Measurements from ENCODE around the gene STAG2.
"Not testable (repeated sequence)": the region's sequence is repeated elsewhere in the genome, so short reads cannot be mapped to it uniquely, and the experiment has no call there.

Gene STAG2

DNA sequence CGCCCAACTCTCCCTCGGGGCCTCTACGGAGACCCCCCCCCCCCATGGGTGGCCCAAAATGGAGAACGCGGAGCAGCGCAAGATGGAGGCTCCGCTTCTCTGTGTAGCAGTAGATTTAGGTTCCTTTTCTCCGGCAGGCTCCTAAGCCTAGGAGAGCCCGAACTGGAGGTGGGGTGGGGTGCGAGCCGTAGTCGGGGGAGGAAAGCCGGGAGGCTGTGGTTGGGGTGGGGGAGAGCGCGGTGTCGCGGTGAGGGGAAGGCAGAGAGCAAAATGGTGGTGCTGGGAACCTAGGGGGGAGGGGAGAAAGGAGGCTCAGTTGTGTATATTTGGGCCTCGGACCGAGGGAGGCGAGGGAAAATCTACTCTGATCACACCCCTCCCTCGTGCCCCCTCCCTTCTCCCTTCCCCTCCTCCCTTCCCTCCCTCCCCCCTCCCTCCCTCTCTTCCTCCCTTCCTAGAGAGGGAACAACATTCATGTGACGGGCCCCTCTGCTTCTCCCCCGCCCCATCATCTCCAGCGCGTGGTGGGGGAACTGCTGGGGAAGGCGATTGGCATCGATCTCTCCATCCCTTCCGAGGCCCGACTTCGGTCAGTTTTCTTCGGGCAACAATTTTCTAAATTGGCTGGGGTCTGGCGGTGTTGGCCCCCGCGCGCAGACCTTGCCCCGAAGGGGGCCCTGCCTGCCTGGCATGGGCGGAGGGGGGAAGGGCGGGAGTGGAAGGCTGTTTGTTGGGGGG, at the start of gene STAG2:
Gene STAG2, plus strand, starts transcription at position 439 of the 738 bp plus-strand sequence. CDS start 60,922 bp downstream, outside the sequence.
- peak; percentile 84 for DNase-seq

DNA sequence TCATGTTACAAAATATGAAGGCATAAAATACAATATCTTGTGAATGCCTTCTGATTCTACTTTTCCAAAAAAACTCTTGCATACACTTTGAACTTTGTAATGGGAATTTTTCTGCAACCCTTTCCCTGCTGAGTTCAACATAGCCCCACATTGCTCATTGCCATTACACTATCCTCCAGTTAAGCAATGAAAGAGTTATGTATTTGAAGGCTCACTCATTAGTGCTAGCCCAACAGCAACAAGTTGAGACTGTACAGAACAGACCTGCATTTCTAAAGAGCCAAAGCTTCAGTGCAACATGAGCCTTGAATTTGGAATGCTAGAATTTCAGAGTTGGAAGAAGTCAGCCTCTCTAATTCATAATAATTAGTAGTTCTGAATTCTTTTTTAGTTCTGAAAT, 44.4 kb upstream of the STAG2 start:
- DNase-seq, result no peak

DNA sequence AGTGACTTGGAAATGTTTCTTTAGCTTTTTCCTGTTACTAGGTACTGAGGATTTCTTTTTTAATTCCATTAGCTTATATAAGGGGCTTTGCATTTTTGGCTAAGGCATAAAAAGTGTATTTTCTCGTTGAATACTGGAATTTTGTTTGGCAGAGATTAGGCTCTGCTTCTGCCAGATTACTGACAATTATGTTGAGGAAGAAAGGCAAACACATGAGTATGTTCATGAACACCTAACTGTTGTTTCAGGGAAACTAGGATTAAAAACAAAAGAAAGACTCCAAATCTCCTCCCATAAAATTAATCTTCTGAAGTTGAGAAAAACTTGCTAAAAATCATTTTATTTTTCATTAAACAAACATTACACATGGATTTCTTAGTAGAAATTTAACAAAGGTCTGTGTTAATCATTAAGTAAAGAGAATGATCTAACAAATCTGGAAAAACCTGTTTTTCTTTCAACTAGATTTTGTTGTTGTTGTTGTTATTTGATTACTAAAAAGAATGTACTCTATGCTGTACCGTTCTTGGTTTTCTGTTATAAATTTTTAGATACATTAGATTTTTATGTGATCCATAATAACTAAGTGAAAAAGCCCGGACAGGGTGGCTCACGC, 43.3 kb upstream of the STAG2 start:
- DNase-seq, result no peak

DNA sequence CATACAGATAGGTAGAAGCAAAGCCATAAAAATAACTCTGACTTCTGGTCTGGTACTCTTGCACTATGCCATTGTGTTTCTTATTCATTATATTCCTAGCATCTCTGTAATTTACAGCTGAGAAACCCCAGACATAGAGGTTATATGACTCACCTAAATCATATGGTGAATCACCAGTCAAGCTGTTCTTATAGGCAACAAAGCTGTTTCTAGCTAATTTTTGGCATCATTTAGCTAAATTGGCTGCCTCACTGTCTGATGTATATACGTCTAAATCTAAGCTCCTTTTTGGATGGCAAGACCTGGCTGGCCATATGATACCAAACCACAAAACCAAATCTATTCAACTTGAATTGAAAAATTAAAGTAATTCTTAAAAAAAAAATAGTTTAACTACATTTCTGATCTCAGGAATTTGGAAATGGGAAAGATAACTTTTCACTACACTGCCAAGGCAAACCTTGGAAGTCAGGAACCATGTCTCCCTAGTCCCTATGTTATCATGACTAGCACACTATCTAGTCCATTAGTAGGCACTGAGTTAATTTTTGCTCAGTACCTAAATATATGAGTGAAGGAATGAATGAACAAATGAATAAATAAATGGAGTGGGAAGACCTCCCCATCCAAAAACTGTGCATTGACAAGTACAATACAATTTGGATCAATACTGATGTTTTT, 41.3 kb upstream of the STAG2 start:
- no peak for DNase-seq

DNA sequence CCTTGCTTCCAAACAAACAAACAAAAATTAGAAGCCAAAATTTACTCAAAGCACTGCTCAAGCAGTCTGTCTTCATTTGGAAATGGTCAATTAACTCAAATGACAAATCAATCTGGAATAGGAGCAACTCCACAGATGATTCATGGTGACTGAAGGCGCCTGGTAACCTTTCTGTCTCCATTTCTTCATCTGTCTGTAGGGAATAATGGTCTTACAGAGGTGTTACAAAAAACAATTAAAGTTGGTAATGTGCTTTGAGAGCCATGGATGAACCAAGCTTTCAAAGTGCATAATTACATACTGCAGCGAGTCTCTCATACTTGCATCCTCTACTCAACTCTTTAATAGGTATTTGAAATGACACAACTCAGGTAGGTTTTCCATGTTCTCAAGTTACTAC, 38.3 kb upstream of the STAG2 start:
- no peak for DNase-seq

DNA sequence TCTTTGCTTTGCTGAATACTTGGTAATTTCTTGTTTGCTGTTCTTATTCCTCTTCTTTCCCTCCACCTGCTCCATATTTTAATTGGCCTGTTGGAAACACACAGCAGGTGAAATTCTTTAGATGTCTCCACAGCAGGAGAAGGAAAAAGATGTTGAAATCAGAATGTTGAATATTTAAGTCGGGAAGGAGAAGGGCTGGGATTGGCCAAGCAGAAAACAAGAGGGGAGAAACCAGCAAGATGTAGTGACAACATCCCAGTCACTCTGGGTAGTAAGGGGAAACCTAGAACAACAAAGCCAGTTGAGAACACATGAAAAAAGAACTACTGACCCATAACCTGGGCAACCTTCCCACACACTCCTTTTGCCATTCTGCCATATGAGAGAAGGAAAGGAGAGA, 37.3 kb upstream of the STAG2 start:
- DNase-seq, result no peak

DNA sequence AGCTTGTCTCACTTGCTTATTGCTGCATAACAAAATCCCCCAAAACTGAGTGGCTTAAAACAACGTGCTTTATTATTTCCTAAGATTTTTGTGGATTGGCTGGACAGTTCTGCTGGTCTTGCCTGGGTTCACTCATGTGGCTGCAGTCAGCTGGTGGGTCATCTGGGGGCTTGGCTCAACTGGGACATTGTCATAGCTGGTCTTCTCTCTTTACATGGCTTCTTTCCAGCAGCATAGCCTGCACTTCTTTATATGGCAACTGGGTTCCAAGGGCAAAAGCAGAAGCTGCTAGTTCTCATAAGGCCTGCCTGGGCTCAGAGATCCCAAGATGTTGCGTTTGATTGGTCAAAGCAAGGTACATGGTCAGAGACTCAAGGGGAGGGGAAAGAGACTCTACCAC, 33.7 kb upstream of the STAG2 start:
- DNase-seq, result no peak

DNA sequence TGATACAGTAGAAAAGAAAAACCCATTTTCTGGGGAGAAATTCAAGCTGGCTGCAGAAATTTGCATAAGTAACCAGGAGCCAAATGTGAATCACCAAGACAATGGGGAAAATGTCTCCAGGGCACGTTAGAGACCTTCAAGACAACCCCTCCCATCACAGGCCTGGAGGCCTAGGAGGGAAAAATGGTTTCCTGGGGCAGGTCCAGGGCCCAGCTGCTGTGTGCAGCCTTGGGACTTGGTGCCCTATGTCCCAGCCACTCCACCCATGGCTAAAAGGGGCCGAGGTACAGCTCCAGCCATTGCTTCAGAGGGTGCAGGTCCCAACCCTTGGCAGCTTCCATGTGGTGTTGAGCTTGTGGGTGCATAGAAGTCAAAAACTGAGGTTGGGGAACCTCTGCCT, 29.5 kb upstream of the STAG2 start:
- DNase-seq, result not testable (repeated sequence)

DNA sequence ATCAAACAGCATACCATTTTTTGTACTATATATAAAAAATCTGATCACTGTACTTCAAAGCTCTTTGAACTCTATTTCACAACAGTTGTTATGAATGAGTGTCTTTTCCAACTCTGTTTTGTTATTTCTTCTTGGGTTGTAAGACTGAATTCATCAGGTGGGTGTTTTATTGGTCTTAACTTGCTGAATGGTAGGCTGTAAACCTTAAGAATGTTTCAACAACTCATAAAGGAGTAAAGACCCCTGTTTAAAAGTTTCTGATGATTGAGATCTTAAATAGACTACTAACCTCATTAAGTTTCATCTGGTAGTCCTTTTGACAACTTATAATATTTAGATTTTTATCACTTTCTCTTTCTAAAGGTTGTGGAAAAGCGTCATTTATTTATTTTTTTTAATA, 18.4 kb upstream of the STAG2 start:
- DNase-seq, result no peak

DNA sequence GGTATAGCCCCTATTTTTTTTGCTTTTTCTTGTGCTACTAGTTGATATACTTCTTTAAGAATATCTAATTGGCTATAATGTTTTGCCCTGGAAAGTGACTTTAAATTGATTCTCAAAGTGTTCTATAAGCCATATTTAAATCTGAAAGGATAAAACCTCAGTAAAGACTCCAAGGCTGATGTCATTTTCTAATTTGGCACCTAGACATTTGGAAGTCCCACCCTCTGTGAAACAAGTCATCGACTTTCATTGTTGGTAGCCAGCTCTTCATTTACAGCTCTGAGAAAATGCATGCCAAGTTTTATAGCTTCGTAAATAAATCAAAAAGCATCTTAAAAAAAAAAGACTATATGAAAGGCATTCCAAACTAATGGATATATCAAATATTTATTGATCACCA, 18.0 kb upstream of the STAG2 start:
- DNase-seq, result no peak

DNA sequence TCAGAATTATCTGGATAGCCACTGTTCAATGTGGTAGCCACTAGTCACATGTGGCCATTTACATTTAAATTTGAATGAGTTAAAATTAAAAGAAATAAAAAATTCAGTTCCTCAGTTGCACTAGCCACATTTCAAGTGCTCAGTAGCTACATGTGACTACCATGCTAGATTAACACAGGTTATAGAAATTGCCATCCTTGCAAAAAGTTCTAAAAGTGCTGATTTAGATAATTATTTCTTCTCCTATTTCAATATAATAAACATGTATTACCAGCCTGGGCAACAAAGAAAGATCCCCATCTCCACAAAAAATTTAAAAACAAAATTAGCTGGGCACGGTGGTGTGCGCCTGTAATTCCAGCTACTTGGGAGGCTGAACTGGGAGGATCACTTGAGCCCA, 11.7 kb upstream of the STAG2 start:
- no peak for DNase-seq

DNA sequence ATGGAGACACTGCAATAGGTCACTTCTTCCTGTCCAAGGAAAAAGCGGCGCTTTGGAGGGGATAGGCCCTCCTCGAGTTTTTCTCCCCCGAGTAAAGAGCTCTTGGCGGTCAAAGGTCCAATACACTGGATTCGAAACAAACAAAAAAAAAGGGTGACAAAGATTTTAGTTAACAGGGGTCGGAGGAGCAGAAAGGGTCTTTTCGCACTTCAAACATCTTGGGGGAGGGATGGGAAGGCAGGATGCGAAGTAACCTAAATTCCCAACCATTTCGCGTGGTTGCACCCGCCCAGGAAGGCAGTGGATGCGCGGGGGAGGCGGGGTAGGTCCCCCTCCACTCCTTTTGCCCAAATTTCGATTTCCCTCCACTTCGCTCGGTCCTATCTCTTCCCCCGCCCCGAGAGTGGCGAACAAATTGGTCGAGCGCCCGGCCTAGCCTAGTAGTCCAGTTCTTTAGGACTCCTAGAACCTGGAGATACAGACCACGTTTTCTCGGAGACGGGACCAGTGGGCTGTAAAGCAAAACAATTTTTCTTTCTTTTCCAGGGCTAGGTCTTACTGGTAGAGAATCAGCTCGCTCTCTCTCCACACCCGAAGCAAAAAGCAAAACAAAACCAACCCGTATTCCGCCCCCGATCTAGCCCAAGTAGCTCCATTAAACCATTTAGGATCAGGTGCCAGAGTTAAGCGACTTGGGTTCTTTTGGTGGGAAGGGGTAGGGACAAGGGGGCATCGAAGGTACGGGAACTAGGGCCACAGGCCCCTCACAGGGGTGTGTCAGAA, 2.0 kb upstream of the STAG2 start:
- no peak for DNase-seq

DNA sequence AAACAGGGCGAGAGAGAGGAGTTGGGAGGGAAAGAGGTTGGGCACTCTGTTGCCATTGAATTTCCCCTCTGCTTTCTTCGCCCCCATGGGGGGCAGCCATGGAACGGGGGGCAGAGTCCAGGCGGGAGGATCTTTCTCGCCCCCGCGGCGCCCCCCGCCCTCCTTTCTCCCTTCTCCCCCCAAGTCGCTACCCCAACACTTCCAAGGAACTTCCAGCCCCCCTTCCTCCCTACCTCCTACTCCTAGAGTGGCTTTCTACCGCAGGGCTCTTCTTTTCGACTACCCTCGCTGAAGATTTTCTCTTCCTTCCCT, 594 bp upstream of the STAG2 start:
- no peak for DNase-seq

DNA sequence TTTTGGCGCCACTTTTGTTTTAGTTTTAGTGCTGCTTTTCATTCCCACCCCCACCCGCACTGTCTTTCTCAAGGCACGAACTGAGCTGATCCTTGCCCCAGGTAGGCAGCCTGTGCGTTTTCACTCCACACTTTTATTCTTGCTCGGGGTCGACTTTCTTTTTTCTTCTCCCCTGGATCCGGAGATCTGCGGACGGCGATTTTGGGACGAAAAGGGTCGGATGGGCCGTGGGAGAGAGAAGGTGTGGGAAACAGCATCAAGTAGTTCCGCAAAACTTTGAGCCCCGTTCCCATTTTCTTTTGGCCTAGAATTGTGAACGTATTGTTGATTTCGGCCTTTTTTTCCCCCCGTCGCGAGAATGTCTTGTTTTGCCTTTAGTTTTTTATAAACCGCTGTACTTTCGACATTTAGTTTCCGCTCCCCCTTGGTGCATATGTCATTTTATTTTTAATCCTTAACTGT, 531 bp downstream of the STAG2 start:
- DNase-seq, result no peak

DNA sequence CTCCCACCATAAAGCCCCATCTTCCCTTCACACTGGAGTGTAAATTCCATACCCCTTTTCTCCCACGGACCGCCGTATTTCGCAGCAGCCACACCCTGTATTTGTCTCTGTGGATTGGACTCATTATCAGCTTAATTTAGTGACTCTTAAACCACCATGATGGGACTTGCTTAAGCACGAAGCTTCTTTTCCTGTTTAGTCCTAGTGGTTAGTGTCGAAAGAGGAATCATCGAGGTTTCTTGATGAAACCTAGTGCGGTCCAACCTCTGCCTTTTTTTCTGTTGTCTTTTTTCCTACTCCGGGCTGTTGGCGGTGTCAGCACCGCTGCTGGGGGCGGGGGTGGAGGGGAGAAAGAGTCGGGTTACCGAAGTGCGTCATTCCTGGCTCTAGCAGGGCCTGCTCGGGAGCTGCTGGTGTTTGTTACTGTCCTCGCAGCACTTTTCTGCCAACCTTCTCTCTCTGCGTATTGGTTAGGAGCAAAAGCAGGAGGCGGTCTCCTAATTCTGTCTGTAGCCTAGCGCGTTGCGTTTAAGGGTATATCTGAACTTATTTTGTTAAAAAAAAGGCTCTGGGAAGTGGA, 1.4 kb downstream of the STAG2 start:
- DNase-seq, result peak; percentile 85

DNA sequence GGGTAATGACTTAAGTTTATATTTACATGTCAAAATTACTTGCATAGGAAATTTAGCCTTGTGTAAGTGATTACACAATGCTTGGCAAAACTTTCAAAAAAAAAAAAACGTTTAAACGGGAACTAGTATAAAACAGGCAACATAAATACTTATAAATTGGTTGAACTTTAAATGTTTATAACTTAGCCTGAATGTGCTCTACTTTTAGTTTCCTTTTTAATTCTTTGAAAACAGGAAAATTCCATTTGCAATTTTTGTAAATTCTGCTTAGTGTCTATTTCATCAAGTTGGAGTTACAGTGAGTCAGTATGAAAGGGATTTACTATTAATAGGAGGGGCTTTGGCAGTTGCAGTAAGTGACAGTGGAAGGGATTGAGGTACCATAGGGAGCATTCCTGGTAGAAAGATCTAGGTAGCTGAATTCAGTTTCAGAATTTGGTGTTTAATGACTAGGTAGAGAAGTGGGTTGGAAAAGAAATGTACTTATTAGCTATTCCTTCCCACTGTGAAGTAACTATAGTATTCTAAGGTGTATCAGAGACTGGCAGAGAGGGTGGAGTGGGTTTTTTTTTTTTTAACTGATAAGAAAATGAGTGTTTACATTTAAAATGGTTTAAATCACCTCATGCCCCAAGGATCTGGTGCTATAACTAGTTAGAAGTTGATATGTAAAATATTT, 2.8 kb downstream of the STAG2 start:
- DNase-seq, result no peak

DNA sequence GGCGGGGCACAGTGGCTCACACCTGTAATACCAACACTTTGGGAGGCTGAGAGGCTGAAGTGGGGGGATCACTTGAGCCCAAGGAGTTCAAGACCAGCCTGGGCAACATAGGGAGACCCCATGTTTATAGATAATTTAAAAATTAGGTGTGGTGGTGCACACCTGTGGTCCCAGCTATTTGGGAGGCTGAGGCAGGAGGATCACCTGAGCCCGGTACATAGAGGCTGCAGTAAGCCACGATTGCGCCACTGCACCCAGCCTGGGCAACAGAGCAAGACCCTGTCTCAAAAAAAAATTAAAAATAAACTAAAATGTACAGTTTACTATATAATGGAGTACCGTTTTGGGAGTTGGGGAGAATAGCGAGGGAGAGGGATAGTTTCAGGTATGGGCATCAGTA, 4.2 kb downstream of the STAG2 start:
- no peak for DNase-seq

DNA sequence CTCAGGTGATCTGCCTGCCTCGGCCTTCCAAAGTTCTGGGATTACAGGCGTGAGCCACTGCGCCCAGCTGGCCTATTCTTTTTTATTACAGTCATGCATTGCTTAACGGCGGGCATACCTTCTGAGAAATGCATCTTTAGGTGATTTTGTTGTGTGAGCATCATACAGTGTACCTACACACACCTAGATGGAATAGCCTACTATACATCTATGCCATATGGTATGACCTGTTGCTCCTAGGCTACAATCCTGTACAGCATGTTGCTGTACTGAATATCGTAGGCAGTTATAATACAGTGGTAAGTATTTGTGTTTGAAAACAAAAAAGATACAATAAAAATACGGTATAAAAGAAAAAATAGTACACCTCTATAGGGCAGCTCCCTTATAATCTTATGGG, 6.0 kb downstream of the STAG2 start:
- DNase-seq, result no peak

DNA sequence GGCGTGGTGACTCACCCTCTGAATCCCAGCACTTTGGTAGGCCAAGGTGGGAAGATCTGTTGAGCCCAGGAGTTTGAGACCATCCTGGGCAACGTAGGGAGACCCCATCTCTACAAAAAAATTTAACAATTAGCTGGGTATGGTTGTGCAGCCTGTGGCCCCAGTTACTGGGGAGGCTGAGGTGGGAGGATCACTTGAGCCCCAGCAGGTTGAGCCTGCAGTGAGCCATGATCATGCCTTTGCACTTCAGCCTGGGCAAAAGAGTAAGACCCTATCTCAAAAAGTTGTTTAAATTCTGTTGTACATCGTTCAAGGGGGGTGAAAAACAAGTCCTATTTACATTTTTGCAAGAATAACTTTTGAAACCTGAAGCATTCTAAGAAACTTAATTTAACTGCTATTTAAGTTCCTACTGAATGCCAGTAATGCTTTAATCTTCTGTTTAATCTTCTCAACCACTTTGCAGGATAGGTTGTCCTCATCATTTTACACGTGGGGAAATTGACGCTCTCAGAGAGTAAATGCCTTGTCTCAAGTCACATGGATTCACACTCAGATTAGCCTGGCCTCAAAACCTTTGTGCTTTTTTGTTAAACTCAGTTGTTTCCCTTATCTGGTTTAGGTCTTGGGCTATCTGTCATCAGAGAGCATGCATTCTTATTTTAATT, 7.0 kb downstream of the STAG2 start:
- DNase-seq, result no peak

DNA sequence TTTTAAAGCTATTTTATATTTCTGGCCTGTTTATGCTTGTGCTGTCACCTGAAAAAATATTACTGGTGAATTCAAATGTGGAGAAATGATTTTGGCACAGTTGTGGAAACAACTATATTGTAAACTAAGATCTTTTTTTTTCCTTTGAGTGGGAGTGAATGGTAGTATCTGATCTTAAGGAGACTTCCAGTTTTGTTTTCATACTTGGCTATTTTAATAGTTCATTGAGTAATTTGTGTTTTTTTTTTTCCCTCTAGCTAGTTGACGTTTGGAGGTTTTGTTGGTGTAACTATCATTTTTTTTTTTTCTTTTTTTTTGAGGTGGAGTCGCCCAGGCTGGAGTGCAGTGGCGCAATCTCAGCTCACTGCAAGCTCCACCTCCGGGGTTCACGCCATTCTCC, 10.5 kb downstream of the STAG2 start:
- DNase-seq, result no peak

DNA sequence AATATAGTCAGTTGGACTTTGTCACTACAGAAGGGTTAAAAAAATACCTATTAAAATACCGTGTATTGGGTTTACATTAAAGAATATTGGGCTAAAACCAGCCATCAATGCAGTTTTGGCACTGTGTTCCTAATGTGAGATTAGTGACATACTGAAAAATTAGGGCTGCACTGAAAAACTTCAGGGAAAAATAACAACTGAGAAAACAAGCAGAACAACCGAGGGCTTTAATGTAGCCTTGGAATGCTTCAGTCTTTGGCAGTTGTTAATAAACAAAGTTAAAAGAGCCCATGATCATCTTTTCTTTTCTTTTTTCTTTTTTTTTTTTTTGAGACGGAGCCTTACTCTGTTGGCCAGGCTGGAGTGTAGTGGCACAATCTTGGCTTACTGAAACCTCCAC, 12.4 kb downstream of the STAG2 start:
- no peak for DNase-seq

DNA sequence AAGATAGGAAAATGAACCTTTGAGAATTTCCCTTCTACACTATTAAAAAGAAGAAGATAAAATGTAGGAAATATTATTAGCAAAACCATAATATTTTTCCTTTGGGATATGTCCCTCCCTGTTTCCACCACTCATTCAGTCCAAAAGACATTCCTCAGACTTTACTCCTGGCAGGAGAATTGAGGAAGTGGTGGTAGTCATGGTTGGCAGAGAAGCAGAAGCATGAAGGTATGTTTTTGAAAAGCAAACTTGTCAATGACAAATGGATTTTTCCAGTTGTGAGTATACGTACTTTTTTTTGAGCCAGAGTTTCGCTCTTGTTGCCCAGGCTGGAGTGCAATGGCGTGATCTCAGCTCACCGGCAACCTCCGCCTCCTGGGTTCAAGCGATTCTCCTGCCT, 13.7 kb downstream of the STAG2 start:
- DNase-seq, result no peak

Measured in NCI-H510A (cell line).